ENCODE measurements around the gene DLG1. TPM values are rescaled to one million over a fixed set of nuclear protein-coding genes. Genes with fewer than 3 reads are reported as not detected.

Gene DLG1
- total RNA-seq (2022; extraction: Qiagen RNA extraction) = 14.4 to 21.9 TPM (median 19.9 TPM) in 5 replicates

GRCh38 chr3:197298341-197298944 is at the start of gene DLG1:
Gene DLG1, minus strand, starts transcription at chr3:197298612. Its CDS starts 1,408 bp downstream, at chr3:197297204.

GRCh38 chr3:197029511-197030167 is 268.8 kb downstream of the DLG1 start, which contains the start of gene MELTF:
Gene MELTF, minus strand, starts transcription at chr3:197029817. Its CDS starts 115 bp downstream, at chr3:197029702.

All from A549 treated with dexamethasone at 1 μM for 4 hours (cell line).